Esophagus muscularis mucosa (tissue), 4 donors: ENCODE measurements around the gene SNX27. TPM values are rescaled to one million over a fixed set of nuclear protein-coding genes. Genes with fewer than 3 reads are reported as not detected.
"Not testable (repeated sequence)": the region's sequence is repeated elsewhere in the genome, so short reads cannot be mapped to it uniquely, and the experiment has no call there.

Experiments
- DNase-seq: peaks from one replicate; pipeline ENCODE4 v3.0.0-alpha.2; 2017; ENCODE audit errors: extremely low spot score
- H3K27ac ChIP-seq, 4 donors: fragments of 200-600 bp; sonication (generic); replicated peaks in 1 of 4; 1 replicate in 3 of 4; 2 replicates in 1 of 4; pipeline ENCODE4 v1.5.1; 2016 to 2019; ENCODE audit warnings: mild to moderate bottlenecking in 1 of 4
- H3K27me3 ChIP-seq, 4 donors: fragments of 200-600 bp; sonication (generic); one replicate each; pipeline versions ENCODE4 v1.5.1 to v1.6.0; 2016 to 2019
- H3K36me3 ChIP-seq, 4 donors: fragments of 200-600 bp; sonication (generic); one replicate each; pipeline ENCODE4 v1.5.1; 2016 to 2019
- H3K4me1 ChIP-seq, 4 donors: fragments of 200-600 bp; sonication (generic); one replicate each; pipeline ENCODE4 v1.5.1; 2016 to 2019
- H3K4me3 ChIP-seq, 4 donors: fragments of 200-600 bp; sonication (generic); 1 replicate in 2 of 4; 2 replicates in 2 of 4; pipeline ENCODE4 v1.5.1; 2016 to 2019; ENCODE audit warnings: mild to moderate bottlenecking in 4 of 4, moderate library complexity in 1 of 4
- H3K9me3 ChIP-seq, 4 donors: fragments of 200-600 bp; sonication (generic); 1 replicate in 3 of 4; 2 replicates in 1 of 4; pipeline ENCODE4 v1.5.1; 2016 to 2019
- EP300 ChIP-seq: sonication (generic); formaldehyde crosslinking; IDR thresholded peaks from one replicate; pipeline ENCODE4 v1.6.1; 2017; ENCODE audit warnings: antibody characterized with exemption
- POLR2A ChIP-seq: fragments of 450-650 bp; IDR thresholded peaks from one replicate; pipeline ENCODE4 v1.6.1; 2017; ENCODE audit warnings: antibody characterized with exemption, moderate library complexity, mild to moderate bottlenecking, low read depth
- POLR2AphosphoS5 ChIP-seq, 2 donors: sonication (generic); formaldehyde crosslinking; IDR thresholded peaks; one replicate each; pipeline ENCODE4 v1.6.1; 2017; ENCODE audit warnings: antibody characterized with exemption in 2 of 2
- WGBS: methylation state at CpG from one replicate; pipeline ENCODE4 v1.1.5; 2018; 5-methylcytosine and 5-hydroxymethylcytosine counted together
- intact Hi-C: fragments of 100-400 bp; cut with DNase I; formaldehyde crosslinking; loops from one replicate; pipeline ENCODE4 v1.15.1; 2023
- total RNA-seq, 4 donors: library from RNA; depleted of rRNA; stranded (reverse); fragments of >200 nt; gene quantifications; one replicate each; pipeline versions ENCODE4 v1.1.0 to v1.2.1, GENCODE V29; 2016
- TF ChIP-seq, protein P1 (sequence below), 3 experiments: fragments of 200-600 bp in 2 of 3; fragments of 450-650 bp in 1 of 3; sonication (generic) in 2 of 3; IDR thresholded peaks; one replicate each; pipeline ENCODE4 v1.5.1; 2017 to 2019; ENCODE audit warnings: antibody characterized with exemption in 3 of 3, mild to moderate bottlenecking in 2 of 3, moderate library complexity in 1 of 3

SNX27 gene
- total RNA-seq, 4 donors from 2014 or later, result 39.4 to 55.4 (median 49.6) TPM

DNA sequence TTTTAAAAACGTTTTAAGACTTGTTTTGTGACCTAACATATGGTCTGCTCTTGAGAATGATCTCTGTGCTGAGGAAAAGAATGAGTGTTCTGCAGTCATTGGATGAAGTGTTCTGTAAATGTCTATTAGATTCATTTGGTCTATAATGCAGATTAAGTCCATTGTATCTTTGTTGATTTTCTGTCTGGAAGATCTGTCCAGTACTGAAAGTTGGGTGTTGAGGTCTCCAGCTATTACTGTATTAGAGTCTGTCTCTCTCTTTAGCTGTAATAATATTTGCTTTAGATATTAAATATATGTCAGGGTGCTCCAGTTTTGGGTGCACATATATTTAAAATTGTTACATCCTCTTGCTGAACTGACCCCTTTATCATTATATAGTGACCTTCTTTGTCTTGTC, 61.6 kb downstream of the SNX27 start:
- 83% methylated on average over 1 of the region's 1 CpG for WGBS
- H3K27me3 ChIP-seq, result no peaks in the 10 kb centered on the region
- no peaks in the 10 kb centered on the region for H3K9me3 ChIP-seq
- H3K36me3 ChIP-seq, result peaks cover 6 to 50% (median 26%) of the 10 kb centered on the region in 4 donors
- DNase-seq, result no peak
- H3K27ac ChIP-seq, result no peak overlapping the region
- intact Hi-C loops, result no loop called here
- H3K4me3 ChIP-seq, result no peak overlapping the region
- no peak for TF ChIP-seq EP300
- TF ChIP-seq POLR2A, result no peak
- no peak for TF ChIP-seq POLR2AphosphoS5 (IDR thresholded peaks at IDR 0.05)
- TF ChIP-seq, protein P1, sequence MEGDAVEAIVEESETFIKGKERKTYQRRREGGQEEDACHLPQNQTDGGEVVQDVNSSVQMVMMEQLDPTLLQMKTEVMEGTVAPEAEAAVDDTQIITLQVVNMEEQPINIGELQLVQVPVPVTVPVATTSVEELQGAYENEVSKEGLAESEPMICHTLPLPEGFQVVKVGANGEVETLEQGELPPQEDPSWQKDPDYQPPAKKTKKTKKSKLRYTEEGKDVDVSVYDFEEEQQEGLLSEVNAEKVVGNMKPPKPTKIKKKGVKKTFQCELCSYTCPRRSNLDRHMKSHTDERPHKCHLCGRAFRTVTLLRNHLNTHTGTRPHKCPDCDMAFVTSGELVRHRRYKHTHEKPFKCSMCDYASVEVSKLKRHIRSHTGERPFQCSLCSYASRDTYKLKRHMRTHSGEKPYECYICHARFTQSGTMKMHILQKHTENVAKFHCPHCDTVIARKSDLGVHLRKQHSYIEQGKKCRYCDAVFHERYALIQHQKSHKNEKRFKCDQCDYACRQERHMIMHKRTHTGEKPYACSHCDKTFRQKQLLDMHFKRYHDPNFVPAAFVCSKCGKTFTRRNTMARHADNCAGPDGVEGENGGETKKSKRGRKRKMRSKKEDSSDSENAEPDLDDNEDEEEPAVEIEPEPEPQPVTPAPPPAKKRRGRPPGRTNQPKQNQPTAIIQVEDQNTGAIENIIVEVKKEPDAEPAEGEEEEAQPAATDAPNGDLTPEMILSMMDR (IDR thresholded peaks at IDR 0.05), result no peak
- no peaks in the 10 kb centered on the region for H3K4me1 ChIP-seq

DNA sequence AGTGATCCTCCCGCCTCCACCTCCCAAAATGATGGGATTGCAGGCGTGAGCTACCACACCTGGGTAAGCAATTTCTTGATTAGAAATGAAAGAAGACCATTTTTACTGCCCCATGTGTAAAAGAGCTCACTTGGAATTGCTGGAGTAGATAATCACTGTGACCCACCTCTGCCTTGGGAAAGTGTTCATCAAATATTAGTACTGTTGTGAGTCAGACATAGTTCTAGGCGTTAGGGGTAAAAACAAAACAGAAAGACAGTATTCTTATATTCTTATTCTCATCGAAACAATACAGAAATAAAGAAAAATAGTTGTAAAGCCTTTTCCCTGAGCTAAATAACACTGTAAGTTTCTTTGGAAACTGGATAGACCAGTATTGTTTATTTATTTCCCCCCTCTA, 68.5 kb downstream of the SNX27 start:
- Histone ChIP-seq H3K4me3 (no peak overlapping the region), H3K9me3 (no peaks in the 10 kb centered on the region), H3K27ac (peak overlapping the region; percentile 50 to 76 (median 64)), H3K27me3 (no peaks in the 10 kb centered on the region), H3K4me1 (peaks cover 7 to 22% (median 16%) of the 10 kb centered on the region in 4 donors), H3K36me3 (peaks cover 5 to 43% (median 25%) of the 10 kb centered on the region in 4 donors)
- WGBS, result 85% methylated on average over 4 of the region's 4 CpGs
- no peak for DNase-seq
- intact Hi-C loops, result loop anchor here (10.0 kb wide), 1 partner anchor 86 kb away; no protein-coding TSS in a partner anchor
- no peak for TF ChIP-seq EP300
- no peak for TF ChIP-seq POLR2A
- TF ChIP-seq POLR2AphosphoS5 (IDR thresholded peaks at IDR 0.05), result no peak
- TF ChIP-seq, protein P1 (IDR thresholded peaks at IDR 0.05), result no peak

DNA sequence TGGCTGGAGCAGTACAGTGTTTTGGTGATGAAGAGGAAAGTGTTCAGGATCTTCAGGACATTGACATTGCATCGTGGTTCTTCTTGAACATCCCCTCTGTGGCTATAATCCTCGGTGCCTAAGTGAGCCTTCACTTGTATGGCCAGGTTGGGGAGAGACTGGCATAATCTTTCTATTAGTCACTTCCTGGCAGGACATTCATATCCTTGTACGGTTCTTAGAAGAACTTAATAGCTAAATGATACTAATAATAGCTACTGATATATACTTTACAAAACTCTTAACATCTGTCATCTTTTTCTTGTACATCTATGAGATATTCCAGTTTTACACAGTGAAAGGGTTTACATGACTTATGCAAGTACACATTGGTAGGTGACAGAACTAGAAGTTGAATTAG, 69.0 kb downstream of the SNX27 start:
- Histone ChIP-seq H3K27me3 (no peaks in the 10 kb centered on the region), H3K4me3 (no peak overlapping the region), H3K27ac (peak overlapping the region; percentile 50 to 76 (median 64)), H3K9me3 (no peaks in the 10 kb centered on the region), H3K36me3 (peaks cover 5 to 48% (median 28%) of the 10 kb centered on the region in 4 donors), H3K4me1 (peaks cover 7 to 22% (median 16%) of the 10 kb centered on the region in 4 donors)
- WGBS, result 24% methylated on average over 3 of the region's 3 CpGs
- TF ChIP-seq POLR2A (no peak), POLR2AphosphoS5 (IDR thresholded peaks at IDR 0.05) (peak; percentile 26 to 68)
- TF ChIP-seq, protein P1 (IDR thresholded peaks at IDR 0.05), result no peak
- intact Hi-C loops, result loop anchor here (10.0 kb wide), 1 partner anchor 86 kb away; no protein-coding TSS in a partner anchor
- no peak for DNase-seq

DNA sequence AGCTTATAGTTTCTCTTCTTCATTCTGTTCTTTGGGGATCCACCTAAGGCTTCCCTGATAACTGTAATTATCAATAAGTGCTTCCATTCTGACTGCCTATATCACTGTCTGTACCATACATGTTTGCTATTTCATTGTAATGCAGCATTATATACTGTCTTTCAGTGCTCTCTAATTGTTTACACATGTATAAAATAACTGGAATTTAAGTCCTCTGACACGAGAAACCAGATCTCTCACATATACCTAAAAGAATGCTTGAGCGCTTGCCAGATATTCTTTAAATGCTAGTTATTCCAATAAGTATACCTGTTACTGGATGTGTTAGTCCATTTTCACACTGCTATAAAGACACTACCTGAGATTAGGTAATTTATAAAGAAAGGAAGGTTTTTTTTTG, 70.1 kb downstream of the SNX27 start:
- TF ChIP-seq POLR2A (no peak), EP300 (no peak), POLR2AphosphoS5 (IDR thresholded peaks at IDR 0.05) (no peak)
- TF ChIP-seq, protein P1 (IDR thresholded peaks at IDR 0.05), result no peak
- peaks cover 7 to 22% (median 16%) of the 10 kb centered on the region in 4 donors for H3K4me1 ChIP-seq
- H3K36me3 ChIP-seq, result peaks cover 5 to 49% (median 31%) of the 10 kb centered on the region in 4 donors
- no peak for DNase-seq
- intact Hi-C loops, result loop anchor here (10.0 kb wide), 1 partner anchor 87 kb away; no protein-coding TSS in a partner anchor
- no peaks in the 10 kb centered on the region for H3K9me3 ChIP-seq
- 85% methylated on average over 2 of the region's 2 CpGs for WGBS
- no peak overlapping the region for H3K4me3 ChIP-seq
- H3K27me3 ChIP-seq, result no peaks in the 10 kb centered on the region
- H3K27ac ChIP-seq, result peak overlapping the region; percentile 50 to 76 (median 64)

DNA sequence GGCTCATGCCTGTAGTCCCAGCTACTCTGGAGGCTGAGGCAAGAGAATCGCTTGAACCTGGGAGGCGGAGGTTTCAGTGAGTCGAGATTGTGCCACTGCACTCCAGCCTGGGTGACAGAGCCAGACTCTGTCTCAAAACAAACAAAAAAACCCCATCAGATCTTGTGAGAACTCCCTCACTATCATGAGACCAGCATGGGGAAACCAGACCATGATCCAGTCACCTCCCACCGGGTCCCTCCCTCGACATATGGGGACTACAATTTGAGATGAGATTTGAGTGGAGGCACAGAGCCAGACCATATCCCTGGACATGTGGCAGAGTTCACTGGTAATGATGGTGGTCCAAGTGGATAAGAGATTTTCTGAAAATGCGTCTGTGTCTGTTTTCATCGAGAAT, 71.1 kb downstream of the SNX27 start:
- not testable (repeated sequence) for H3K27ac ChIP-seq, H3K9me3 ChIP-seq, H3K27me3 ChIP-seq, DNase-seq, H3K4me3 ChIP-seq
- Histone ChIP-seq H3K36me3 (peaks cover 5 to 43% (median 30%) of the 10 kb centered on the region in 4 donors), H3K4me1 (peaks cover 7 to 22% (median 16%) of the 10 kb centered on the region in 4 donors)
- intact Hi-C loops, result loop anchor here (10.0 kb wide), 1 partner anchor 88 kb away; no protein-coding TSS in a partner anchor
- WGBS, result 93% methylated on average over 5 of the region's 7 CpGs
